HL-60/S4 treated with retinoic acid at 250 ng/mL for 4 days and 3 days (cell line): ENCODE results near the gene PTGIR.

ENCODE experiments used
- in situ Hi-C: fragments of 300-500 bp; cut with MboI; formaldehyde crosslinking; loops from 2 replicates; pipeline ENCODE4 v1.7.0; 2022; ENCODE audit warnings: low sequenced_read_pairs

Gene PTGIR

DNA sequence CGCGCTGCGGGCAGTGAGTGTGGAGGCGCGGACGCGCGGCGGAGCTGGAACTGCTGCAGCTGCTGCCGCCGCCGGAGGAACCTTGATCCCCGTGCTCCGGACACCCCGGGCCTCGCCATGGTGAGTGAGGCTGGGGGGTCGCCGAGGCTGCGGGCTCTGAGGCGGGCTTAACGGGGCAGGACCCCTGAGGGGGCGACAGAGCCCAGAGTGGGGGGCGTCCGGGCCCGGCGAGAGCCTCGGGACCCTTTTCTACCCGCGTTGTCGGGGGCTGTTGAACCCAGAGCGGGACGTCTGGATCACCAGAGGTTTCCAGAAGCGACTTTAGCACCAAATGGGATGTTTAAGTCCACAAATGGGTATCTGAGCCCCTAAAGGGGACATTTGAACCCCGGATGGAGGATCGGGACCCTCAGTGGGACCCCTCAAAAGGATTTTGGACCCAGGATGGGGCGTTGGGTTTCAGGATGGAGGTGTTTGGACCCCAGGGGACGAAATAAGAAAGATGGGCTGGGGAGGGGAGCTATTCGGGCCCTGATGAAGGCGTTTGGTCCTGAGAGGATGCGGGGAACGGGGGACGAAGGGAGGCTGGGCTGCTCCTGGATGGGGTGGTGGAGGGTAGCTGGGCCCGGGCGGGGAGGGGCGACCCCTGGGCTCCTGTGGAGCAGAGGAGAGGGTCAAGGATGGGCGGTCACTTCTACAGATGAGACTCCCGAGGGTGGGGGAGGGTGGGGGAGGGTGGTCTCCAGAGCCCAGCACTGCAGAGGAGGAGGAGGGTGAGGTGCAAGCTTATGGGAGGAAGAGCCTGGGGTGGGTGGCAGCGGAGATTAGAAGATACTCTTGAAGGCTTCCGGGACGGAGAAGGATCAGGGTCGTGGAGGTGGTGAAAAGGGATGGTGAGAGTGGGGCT lies 23.3 kb downstream of the PTGIR start, which contains the start of gene CALM3:
Gene CALM3 (plus strand): TSS at position 13 of the 907 bp plus-strand sequence. CDS start 105 bp downstream, at position 118.
- in situ Hi-C loops = no loop called here

DNA sequence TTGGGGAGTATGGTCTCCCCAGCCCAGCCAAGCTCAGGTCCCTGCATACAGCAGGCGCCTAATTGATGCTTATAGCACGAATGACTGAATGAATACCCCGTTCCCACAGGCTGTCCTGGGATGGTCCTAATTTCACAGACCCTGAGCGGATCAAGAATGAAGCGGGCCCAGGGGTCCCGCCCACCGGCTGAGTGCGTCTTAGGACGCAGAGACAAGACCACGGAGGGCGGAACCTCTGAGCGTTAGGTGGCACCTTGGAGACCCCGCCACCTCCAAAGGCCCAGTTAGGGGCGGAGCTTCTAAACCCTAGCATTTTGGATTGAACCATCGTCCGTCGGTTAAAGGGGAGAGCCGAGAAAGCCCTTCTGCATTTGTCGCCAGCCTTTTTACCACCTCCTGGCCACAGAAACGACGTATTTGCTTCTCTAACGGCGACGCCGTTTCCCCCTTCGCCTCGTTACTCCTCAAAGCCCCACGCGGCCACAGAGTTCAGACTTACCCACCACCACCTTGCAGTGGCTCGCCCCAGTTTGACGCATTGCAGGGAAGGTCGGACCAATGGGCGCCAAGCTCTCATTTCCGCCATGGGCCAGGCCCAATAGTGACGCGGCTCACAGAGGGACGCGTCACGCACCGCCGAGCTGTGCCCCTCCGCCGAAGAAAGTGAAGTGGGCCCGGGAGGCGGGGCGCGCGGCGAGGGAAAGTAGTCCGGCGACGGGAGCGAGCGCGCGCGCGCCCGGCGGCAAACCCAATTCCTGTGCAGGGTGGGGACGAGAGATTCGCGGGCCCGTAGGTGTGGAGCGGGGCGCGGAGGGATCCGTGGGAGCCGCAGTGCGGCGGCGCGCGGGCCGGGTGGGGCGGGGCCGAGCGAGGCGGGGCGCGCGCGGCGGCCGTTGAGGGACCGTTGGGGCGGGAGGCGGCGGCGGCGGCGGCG lies 24.2 kb downstream of the PTGIR start:
- in situ Hi-C loops = no loop called here

DNA sequence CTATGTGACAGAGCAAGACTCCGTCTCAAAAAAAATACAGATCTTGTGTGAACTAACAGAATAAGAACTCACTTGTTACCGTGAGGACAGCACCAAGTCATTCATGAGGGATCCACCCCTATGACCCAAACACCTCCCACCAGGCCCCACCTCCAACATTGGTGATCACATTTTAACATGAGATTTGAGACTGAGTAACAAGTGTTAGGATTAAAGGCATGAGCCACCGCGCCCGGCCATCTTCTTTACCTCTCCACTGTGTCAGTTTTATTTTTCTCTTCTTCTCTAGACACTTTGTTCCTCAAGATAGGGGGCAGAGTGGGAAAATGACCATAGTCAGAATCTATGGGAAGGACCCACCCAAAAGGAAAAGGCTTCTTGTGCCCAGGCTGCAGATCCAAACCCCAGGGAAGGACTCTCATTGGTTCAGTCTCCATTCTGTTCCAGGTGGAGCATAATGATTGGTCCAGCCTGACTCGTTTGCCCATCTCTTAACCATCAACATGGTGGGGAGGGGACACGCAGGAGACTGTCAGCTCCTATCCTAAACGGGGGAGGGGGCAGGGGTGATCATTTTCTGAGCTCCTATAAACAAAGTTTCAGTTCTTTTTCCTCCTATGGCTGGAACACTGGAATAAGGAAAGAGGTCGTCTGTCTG lies 25.0 kb downstream of the PTGIR start:
- in situ Hi-C loops = no loop called here

DNA sequence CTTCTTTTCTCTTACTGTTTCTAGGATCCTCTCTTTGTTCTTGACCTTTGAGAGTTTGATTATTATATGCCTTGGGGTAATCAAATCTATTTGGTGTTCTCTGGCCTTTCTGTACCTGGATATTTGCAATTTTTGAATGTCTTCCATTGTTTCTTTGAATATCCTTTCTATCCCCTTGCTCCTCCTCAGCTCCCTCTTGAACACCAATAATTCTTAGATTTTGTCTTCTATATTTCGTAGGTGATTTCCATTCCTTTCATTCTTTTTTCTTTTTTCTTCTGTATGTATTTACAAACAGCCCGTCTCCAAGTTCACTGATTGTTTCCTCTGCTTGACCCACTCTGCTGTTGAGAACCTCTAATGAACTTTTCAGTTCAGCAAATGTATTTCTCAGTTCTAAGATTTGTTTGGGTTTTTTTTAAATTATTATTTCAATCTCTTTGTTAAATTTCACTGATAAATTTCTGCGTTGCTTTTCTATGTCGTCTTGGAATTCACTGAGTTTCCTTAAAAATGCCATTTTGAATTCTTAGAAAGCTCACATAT lies 26.4 kb downstream of the PTGIR start:
- in situ Hi-C loops = no loop called here

DNA sequence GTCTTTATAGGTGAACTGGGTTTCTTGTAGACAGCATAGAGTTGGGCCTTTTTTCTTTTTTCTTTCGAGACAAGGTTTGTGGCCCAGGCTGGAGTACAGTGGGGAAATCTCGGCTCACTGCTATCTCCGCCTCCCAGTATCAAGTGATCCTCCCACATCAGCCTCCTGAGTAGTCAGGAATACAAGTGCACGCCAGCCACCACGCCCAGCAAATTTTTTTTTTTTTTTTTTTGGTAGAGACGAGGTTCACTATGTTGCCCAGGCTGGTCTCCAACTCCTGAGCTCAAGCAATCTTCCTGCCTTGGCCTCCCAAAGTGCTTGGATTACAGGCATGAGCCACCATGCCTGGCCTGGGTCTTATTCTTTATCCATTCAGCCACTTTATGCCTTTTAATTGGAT lies 28.9 kb downstream of the PTGIR start:
- in situ Hi-C loops = no loop called here

DNA sequence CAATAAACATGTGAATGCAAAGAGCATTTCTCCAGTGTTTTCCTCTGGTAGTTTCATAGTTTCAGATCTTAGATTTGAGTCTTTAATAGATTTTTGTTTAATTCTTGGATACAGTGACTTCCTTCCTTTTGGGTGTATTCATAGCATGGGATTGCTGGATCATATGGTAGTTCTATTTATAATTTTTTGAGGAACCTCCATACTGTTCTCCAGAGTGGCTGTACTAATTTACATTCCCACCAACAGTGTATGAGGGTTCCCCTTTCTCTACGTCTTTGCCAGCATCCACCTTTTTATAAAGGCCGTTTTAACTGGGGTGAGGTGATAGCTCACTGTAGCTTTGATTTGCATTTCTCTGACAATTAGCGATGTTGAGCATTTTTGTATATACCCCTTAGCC lies 33.0 kb downstream of the PTGIR start:
- in situ Hi-C loops = no loop called here

DNA sequence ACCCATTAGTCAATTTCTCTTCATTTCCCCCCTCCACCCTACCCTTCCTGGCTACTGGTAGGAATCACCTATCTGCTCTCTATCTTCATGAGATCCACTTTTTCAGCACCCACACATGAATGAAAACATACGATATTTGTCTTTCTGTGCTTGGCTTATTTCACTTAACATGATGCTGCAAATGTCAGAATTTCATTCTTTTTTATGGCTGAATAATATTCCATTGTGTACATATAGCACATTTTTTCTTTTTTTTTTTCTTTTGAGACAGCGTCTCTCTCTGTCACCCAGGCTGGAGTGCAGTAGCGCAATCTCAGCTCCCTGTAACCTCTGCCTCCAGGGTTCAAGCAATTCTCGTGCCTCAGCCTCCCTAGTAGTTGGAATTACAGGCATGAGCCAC lies 33.6 kb downstream of the PTGIR start:
- in situ Hi-C loops = no loop called here

DNA sequence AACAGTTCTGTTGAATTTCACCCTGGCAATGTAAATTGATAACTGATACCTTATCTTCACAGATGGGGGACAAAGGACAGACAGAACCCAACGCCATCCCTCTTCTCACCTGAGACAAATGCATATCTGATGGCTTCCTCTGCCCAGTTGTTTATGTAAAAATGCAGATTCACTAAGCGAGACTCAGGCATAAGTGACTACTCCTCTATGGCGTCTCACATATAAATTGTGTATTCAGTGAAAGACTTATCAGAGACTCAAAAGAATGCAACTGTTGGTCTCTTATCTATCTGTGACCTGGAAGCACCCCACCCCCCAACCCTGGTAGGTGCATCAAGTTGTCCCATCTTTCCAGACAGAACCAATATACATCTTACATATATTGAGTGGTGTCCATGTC lies 37.0 kb downstream of the PTGIR start:
- in situ Hi-C loops = no loop called here

DNA sequence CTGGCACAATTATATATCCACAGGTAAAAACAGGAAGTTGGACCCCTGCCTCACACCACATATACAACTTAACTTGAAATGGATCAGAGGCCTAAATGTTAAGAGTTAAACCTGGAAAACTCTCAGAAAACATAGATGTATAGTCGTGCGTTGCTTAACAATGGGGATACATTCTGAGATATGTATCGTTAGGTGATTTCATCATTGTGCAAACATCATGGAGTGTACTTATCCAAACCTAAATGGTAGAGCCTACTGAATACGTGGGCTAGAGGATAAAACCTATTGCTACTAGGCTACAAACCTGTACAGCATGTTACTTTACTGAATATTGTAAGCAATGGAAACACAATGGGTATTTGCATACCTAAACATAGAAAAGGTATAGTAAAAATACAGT lies 38.6 kb downstream of the PTGIR start:
- in situ Hi-C loops = no loop called here

DNA sequence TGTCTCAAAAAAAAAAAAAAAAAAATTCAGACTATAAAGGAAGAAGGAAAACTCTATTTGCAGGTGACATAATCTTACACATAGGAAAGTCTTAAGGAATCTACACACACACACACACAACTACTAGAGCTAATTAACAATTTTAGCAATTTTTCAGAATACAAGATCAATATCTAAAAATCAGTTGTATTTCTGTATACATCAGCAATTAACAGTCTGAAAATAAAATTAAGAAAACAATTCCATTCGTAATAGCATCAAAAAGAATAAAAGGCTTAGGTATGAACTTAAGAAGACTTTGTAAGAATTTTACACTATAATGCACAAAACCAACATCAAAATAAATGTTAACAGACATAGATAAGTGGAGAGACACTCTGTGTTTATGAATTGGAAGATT lies 39.4 kb downstream of the PTGIR start:
- in situ Hi-C loops = no loop called here

DNA sequence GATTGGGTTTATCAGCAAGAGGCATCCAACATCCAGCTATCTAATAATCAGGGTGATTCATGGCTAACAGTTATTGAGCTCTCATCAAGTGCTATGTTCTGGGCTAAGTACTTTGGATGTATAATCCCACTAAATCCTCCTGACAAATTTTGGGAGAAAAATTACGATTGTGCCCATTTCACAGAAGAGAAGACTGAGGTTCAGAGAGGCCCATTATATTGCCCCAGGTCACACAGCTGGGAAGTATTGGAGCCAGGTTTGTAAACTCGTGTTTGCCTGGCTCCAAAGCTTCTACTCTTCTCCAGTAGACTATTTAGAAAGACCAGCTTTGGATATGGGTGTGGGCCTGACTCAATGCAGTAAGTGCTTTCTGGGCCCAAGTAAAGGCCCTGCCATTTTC lies 44.6 kb downstream of the PTGIR start:
- in situ Hi-C loops = no loop called here

DNA sequence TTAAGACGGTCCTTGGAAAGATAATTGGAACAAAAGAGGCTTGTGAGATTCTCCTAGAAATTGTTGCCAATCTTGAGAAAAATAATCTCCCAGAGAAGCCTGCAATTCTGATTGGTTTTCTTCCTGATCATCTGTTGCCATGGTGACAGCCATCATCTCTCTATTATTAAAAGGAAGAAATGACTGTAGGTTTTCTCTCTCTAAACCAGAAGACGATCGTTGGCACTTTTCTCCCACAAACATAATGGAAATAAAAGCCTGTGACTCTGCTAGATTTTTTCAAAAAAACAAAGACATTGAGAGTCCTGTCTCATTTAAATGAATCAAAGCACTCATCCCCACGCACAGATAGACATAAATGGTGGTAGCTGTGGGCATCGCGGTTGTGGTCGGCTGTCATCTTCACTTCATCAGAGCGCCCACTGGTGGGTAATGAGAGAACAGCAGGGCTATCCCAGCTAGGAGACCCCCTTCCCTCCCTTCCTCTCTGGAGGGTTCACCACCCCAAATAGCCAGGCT lies 45.5 kb downstream of the PTGIR start:
- in situ Hi-C loops = no loop called here

DNA sequence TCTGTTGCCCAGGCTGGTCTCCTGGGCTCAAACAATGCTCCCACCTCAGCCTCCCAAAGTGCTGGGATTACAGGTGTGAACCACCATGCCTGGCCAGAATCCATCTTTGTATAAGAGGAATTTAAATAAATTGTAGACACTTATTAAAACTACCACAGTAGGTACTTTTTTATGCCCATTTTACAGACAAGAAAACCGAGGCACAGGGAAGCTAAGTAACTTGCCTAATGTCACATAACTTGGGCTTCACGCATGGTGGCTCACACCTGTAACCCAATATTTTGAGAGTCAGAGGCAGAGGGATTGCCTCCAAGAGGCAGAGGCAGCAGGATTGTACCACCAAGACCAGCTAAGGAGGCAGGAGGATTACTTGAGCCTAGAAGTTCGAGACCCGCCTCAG lies 46.4 kb downstream of the PTGIR start:
- in situ Hi-C loops = no loop called here

DNA sequence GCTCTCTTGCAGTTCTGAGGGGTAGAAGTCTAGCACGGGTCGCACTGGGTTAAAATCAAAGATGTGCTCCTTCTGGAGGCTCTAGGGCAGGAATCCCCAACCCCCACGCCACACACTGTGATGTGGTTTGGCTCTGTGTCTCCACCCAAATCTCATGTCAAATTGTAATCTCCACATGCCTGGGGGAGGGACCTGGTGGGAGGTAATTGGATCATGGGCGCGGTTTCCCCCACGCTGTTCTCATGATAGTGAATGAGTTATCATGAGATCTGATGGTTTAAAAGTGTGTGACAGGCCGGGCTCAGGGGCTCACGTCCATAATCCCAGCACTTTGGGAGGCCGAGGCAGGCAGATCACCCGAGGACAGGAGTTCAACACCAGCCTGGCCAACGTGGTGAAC lies 50.4 kb downstream of the PTGIR start:
- in situ Hi-C loops = no loop called here

DNA sequence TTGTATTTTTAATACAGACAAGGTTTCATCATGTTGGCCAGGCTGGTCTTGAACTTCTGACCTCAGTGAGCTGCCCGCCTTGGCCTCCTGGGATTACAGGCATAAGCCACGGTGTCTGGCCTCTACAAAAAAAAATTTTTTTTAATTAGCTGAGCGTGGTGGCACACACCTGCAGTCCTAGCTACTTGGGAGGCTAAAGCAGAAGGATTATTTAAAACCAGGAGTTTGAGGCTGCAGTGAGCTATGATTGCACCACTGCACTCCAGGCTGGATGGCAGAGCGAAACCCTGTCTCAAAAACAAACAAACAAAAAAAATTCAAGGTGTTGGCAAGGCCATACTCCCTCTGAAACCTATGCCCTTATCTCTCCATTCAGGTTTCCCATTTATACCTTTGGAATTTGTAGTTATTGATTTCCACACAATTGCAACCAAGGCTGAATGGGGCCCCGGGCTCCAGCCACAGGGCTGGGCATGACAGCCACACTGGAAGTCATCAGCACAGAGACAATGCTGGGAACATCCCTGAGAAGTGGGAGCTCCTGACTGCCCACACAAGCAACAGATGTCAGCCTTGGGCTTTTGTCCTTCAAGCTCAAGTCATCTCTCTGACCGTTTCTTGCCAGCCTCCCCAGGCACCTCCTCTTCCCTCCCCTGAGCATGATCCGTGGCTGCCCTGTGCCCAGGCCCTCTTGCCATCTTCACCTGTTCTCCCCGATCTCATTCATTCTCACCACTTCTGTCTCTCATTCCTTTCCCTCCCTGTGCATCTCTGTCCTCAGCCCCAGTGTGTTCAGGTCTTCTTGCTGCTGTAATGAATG lies 51.0 kb downstream of the PTGIR start:
- in situ Hi-C loops = no loop called here

DNA sequence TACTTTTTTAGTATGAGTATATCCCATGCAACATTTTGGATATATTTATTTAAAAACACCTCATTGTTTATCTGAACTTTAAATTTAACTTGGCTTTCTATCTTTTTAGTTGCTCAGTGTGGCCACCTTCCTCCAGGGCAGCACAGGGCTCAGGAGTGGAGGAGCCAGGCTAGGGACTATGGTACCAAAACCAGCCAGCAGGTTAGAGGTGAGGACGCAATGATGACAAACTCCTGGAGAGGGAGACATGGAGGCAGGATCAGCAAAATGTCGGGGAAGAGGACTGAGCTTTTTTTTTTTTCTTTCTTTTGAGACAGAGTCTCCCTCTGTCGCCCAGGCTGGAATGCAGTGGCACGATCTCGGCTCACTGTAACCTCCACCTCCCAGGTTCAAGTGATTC lies 53.4 kb downstream of the PTGIR start:
- in situ Hi-C loops = no loop called here
